Testis (tissue), 3 donors: ENCODE data around the gene RYR3. TPM values are rescaled to one million over a fixed set of nuclear protein-coding genes. Genes with fewer than 3 reads are reported as not detected.

Experiments used
- DNase-seq: peaks from one replicate; pipeline ENCODE4 v3.0.0-alpha.2; 2019
- H3K27ac ChIP-seq, 2 donors: fragments of 200-600 bp; sonication (generic); one replicate each; pipeline ENCODE4 v1.5.1; 2019
- H3K27me3 ChIP-seq: fragments of 200-600 bp; sonication (generic); one replicate; pipeline ENCODE4 v1.5.1; 2019
- H3K36me3 ChIP-seq: fragments of 200-600 bp; sonication (generic); one replicate; pipeline ENCODE4 v1.5.1; 2017; ENCODE audit warnings: low read depth; ENCODE audit errors: missing control alignments
- H3K4me1 ChIP-seq: fragments of 200-600 bp; sonication (generic); one replicate; pipeline ENCODE4 v1.5.1; 2019
- H3K4me3 ChIP-seq, 2 donors: fragments of 200-600 bp; sonication (generic); one replicate each; pipeline ENCODE4 v1.5.1; 2017 to 2019
- H3K9me3 ChIP-seq: fragments of 200-600 bp; sonication (generic); one replicate; pipeline ENCODE4 v1.5.1; 2017
- POLR2A ChIP-seq: fragments of 450-650 bp; IDR thresholded peaks from one replicate; pipeline ENCODE4 v1.6.1; 2017; ENCODE audit warnings: antibody characterized with exemption, mild to moderate bottlenecking, moderate library complexity
- WGBS, 2 donors: methylation state at CpG; one replicate each; pipeline ENCODE4 v1.1.5; 2018; 5-methylcytosine and 5-hydroxymethylcytosine counted together
- intact Hi-C: fragments of 100-400 bp; cut with DNase I; formaldehyde crosslinking; loops from one replicate; pipeline ENCODE4 v1.15.1; 2023; ENCODE audit warnings: low total_unique reads
- polyA plus RNA-seq: library from polyadenylated mRNA; stranded (reverse); fragments of 350-450 nt; fragmentation: Illumina TruSeq; extraction: RNeasy Lipid Tissue Mini Kit (QIAGEN cat#74804); gene quantifications from one replicate; pipeline ENCODE4 v1.2.3, GENCODE V29; 2014; ENCODE audit warnings: low read depth, low replicate concordance; ENCODE audit not compliant: insufficient read depth
- total RNA-seq, 2 donors: library from RNA; depleted of rRNA; stranded (reverse); fragments of >200 nt; gene quantifications; one replicate each; pipeline ENCODE4 v1.2.3, GENCODE V29; 2016
- TF ChIP-seq, protein P1 (sequence below), 3 experiments: fragments of 450-650 bp in 2 of 3; fragments of 200-600 bp in 1 of 3; sonication (generic) in 1 of 3; IDR thresholded peaks; one replicate each; pipeline ENCODE4 v1.5.1; 2016 to 2019; ENCODE audit warnings: antibody characterized with exemption in 3 of 3, mild to moderate bottlenecking in 2 of 3, moderate library complexity in 1 of 3

The RYR3 gene
- total and polyA plus RNA-seq, 3 donors from 2014 or later, result 4.3 to 7.6 (median 4.4) TPM

DNA sequence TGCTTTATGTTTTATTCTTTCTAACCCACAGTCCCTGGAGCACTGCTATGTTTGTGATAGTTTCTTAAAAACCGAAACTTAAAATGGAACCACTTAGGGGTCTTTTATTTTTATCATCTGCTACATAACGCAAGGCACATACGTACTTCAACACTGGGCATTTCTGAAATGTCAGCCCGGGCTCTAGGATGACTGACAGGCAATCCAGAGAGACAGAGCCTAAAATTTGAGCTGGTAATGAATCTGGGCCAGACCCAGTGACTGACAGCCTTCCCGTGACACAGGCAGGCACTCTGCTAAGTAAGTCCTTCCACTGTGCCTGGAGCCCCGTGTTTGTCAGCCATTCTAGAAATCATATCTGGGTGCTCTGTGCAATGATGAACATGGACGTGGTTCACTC lies 84.6 kb downstream of the RYR3 start:
- TF ChIP-seq, protein P1, sequence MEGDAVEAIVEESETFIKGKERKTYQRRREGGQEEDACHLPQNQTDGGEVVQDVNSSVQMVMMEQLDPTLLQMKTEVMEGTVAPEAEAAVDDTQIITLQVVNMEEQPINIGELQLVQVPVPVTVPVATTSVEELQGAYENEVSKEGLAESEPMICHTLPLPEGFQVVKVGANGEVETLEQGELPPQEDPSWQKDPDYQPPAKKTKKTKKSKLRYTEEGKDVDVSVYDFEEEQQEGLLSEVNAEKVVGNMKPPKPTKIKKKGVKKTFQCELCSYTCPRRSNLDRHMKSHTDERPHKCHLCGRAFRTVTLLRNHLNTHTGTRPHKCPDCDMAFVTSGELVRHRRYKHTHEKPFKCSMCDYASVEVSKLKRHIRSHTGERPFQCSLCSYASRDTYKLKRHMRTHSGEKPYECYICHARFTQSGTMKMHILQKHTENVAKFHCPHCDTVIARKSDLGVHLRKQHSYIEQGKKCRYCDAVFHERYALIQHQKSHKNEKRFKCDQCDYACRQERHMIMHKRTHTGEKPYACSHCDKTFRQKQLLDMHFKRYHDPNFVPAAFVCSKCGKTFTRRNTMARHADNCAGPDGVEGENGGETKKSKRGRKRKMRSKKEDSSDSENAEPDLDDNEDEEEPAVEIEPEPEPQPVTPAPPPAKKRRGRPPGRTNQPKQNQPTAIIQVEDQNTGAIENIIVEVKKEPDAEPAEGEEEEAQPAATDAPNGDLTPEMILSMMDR (IDR thresholded peaks at IDR 0.05), result no peak
- TF ChIP-seq POLR2A, result no peak
- Histone ChIP-seq H3K4me3 (no peak overlapping the region), H3K4me1 (no peaks in the 10 kb centered on the region), H3K27me3 (no peaks in the 10 kb centered on the region), H3K36me3 (no peaks in the 10 kb centered on the region), H3K27ac (no peak overlapping the region), H3K9me3 (no peaks in the 10 kb centered on the region)
- no peak for DNase-seq
- WGBS, 2 donors, result 77 to 89% methylated on average over 7 of the region's 7 CpGs
- intact Hi-C loops, result no loop called here

DNA sequence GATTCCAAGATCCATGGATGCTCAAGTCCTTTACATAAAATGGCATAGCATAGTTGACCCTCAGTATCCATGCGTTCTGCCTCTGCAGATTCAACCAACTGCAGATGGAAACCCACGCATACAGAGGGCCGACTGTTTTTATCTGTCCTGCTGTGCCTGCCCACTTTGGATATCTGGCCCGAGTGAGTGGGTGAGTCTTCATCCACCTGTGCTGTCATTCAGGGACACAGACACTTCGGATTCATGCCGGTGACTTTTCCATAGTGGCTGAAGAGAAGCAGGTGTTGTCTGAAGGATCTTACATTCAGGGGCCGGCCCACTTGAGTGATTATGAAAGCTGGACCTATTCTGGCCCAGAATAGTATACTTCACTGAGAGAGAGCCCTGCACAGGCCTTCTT lies 85.1 kb downstream of the RYR3 start:
- no peak for DNase-seq
- WGBS, 2 donors, result 75 to 84% methylated on average over 3 to 7 of the region's 7 CpGs
- Histone ChIP-seq H3K9me3 (no peaks in the 10 kb centered on the region), H3K36me3 (no peaks in the 10 kb centered on the region), H3K27ac (no peak overlapping the region), H3K4me1 (no peaks in the 10 kb centered on the region), H3K27me3 (no peaks in the 10 kb centered on the region), H3K4me3 (no peak overlapping the region)
- intact Hi-C loops, result no loop called here
- TF ChIP-seq, protein P1 (IDR thresholded peaks at IDR 0.05), result no peak
- TF ChIP-seq POLR2A, result no peak

DNA sequence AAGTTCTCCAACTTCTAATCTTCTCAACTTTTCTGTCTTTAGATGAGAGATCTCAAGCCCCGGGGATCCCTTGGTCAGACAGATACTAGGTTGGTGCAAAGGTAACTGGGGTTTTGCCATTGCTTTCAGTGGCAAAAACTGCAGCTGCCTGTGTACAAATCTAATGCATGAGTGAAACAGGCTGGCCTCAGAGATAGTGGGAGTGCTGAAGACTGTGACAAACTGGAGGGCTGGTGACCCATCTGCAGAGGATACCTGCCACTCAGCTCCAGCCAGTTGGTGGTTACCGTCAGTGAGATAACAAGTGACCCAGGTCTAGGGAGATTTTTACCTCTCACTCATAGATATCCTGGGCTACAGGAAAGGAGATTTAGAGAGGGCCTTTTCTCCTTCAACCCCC lies 85.7 kb downstream of the RYR3 start:
- TF ChIP-seq POLR2A, result no peak
- TF ChIP-seq, protein P1 (IDR thresholded peaks at IDR 0.05), result no peak
- no peak overlapping the region for H3K4me3 ChIP-seq
- 46 to 82% methylated on average over 2 of the region's 2 CpGs for WGBS, 2 donors
- H3K9me3 ChIP-seq, result no peaks in the 10 kb centered on the region
- H3K4me1 ChIP-seq, result no peaks in the 10 kb centered on the region
- intact Hi-C loops, result no loop called here
- H3K36me3 ChIP-seq, result no peaks in the 10 kb centered on the region
- H3K27me3 ChIP-seq, result no peaks in the 10 kb centered on the region
- H3K27ac ChIP-seq, result no peak overlapping the region
- no peak for DNase-seq

DNA sequence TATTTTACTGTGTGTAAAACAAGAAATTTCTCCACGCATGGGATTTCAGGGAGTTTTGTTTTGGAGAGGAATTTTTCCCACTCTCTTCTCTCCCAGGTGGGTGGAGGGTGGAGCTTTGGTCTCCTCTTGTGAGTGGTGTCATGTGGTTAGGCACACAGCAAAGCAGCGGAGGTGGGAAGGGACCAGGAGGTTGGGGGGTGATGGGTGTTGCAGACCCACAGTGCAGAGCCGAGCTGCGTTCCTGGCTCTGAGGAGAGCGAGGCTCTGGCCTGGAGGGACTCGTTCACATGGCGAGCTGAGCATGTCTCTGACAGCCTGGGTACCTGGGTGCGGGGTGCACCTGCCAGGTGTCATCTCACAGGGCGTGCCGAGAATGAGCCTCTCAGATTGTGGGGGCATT lies 87.8 kb downstream of the RYR3 start:
- TF ChIP-seq POLR2A, result no peak
- Histone ChIP-seq H3K36me3 (no peaks in the 10 kb centered on the region), H3K4me3 (no peak overlapping the region), H3K9me3 (no peaks in the 10 kb centered on the region), H3K27me3 (no peaks in the 10 kb centered on the region), H3K4me1 (no peaks in the 10 kb centered on the region), H3K27ac (no peak overlapping the region)
- intact Hi-C loops, result no loop called here
- 79 to 84% methylated on average over 9 to 10 of the region's 10 CpGs for WGBS, 2 donors
- no peak for DNase-seq

DNA sequence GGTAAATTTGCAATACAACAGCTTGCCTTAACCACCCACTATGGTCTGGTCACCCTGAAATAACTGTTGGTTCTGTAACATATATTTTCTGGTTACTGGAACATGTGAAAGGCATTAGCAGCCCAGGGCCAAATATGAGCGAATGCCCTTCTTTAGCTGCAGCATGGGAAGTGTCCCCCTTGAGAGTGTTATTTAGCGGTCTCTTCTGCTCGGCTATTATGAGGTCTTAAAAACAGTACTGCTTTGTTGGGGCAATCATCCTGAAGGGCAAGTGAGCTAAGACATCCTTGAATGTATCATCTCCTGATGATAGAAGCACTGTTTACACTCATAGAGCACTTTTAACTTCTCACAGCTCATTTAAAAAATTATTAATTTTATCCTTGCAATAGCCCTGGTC lies 90.2 kb downstream of the RYR3 start:
- Histone ChIP-seq H3K9me3 (no peaks in the 10 kb centered on the region), H3K27ac (no peak overlapping the region), H3K27me3 (no peaks in the 10 kb centered on the region), H3K4me3 (no peak overlapping the region), H3K36me3 (no peaks in the 10 kb centered on the region), H3K4me1 (no peaks in the 10 kb centered on the region)
- intact Hi-C loops, result no loop called here
- TF ChIP-seq POLR2A, result no peak
- TF ChIP-seq, protein P1 (IDR thresholded peaks at IDR 0.05), result no peak
- DNase-seq, result no peak
- 64 to 84% methylated on average over 3 of the region's 3 CpGs for whole genome bisulfite sequencing, 2 donors
